NCI-H1436 treated with DMSO at 0.1 percent for 48 hours (cell line): Measurements from ENCODE around the gene CDKAL1.
"Not testable (repeated sequence)": the region's sequence is repeated elsewhere in the genome, so short reads cannot be mapped to it uniquely, and the experiment has no call there.

Source experiments
- DNase-seq: peaks from one replicate; lab custom pipeline; 2025; lab: John Stamatoyannopoulos, UW

CDKAL1 gene

DNA sequence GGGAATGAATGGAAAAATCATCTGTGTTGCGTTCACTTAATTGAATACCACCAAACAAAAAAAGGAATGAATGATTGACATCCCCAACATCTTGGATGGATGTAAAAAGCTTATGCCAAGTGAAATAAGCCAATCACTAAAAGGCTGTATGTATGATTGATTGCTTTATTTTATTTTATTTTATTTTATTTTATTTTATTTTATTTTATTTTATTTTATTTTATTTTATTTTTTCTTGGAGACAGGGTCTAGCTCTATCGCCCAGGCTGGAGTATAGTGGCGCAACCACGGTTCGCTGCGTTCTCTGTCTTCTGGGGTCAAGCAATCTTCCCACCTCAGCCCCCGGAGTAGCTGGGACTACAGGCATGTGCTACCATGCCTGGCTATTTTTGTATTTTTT lies 263.3 kb downstream of the CDKAL1 start:
- DNase-seq = no peak

GRCh38 chr6:20800229-20800628 lies 266.0 kb downstream of the CDKAL1 start:
- no peak for DNase-seq

GRCh38 chr6:20800653-20801052 lies 266.4 kb downstream of the CDKAL1 start:
- no peak for DNase-seq

- no peak for DNase-seq
These were observed 267.3 kb downstream of the CDKAL1 start for GRCh38 chr6:20801595-20801994.

- DNase-seq = no peak
These were observed 268.3 kb downstream of the CDKAL1 start for GRCh38 chr6:20802596-20802995.

DNA sequence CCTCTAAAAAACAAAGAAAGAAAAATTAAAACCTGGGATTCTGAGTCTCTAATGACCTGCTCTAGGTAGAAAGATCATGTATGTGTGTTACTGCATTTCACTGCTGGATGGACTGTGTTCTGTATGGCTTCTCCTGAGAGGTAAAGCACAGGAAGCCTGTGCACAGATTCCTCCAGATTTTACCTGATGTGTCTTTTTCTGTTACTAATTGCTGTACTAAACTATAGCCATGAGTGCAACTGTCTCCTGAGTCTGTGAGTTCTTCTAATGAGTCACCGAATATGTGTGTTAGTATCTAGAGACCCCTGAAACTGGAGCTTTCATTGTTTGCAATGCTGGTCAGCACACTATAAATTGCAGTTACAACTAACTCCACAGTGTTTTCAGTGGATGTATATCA lies 270.8 kb downstream of the CDKAL1 start:
- no peak for DNase-seq

DNA sequence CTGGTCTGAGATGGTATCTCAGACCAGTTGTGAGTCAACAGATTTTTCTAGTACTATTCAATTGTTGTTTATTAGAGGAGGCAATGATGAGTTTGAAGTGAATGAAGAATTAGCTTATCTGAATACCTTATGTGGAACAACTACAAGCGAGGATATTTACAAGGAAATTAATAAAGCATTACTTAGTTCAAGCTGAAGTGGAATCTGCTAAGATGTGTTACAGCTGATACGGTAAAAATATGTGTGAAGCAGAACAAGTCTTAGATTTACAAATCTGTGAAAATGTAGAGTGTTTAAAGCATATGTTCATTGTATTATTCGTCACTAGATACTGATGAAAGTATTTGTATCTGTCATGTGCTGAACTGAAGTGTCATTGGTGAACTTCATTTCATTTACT lies 272.4 kb downstream of the CDKAL1 start:
- no peak for DNase-seq

- DNase-seq = no peak
These were observed 274.2 kb downstream of the CDKAL1 start for GRCh38 chr6:20808439-20808838.

GRCh38 chr6:20808924-20809323 lies 274.7 kb downstream of the CDKAL1 start:
- no peak for DNase-seq

- no peak for DNase-seq
These were observed 276.5 kb downstream of the CDKAL1 start for GRCh38 chr6:20810727-20811108.

DNA sequence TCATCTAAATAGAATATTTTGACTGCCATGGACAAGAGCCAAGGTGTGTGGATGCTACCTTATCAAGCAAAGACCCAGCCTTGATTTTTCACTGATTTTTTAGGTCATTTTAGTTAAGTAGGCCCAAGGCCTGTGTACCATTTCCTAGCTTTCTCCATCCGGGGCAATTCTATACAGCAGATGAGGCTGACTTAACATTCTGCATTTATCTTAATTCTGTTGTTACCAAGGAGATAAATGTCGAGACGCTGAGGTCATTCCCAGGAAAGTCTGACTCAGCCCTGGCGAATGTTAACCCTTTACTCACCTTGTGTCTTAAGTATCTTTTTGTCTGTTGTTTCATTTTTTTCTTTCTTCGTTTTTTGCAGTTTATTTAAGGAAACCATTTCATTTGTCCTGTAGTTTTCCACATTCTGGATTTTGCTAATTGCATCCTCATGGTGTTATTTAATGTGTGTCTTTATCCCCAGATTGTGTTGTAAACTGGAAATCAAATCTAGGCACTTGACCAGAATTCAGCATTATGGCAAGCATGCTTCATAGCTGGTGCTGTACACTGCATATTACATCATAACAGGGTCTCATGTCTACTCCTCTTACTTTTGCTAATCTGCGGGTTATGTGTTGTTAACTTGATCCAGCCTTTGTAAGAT lies 277.0 kb downstream of the CDKAL1 start:
- peak; percentile 30 for DNase-seq

DNA sequence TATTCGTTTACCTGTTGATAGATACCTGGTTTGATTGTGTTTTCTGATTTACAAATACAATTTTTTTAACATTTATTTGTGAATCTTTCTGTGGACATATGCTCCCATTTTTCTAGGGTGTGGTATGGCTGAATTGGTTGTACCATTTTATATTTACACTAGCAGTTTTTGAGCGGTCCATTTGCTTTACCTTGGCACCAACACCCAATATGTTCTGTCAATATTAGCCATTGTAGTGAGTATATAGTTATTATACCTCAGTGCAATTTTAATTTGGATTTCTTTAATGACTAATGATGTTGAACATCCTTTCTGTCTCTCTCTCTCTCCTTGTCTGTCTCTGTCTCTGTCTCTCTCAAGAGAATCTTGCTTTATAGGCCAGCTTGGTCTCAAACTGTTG lies 278.5 kb downstream of the CDKAL1 start:
- DNase-seq = no peak

GRCh38 chr6:20814494-20814893 lies 280.2 kb downstream of the CDKAL1 start:
- DNase-seq = no peak

GRCh38 chr6:20816126-20816525 lies 281.9 kb downstream of the CDKAL1 start:
- DNase-seq = no peak

GRCh38 chr6:20817806-20818320 lies 283.6 kb downstream of the CDKAL1 start:
- no peak for DNase-seq

GRCh38 chr6:20819774-20820400 lies 285.6 kb downstream of the CDKAL1 start:
- DNase-seq = no peak

GRCh38 chr6:20826378-20826777 lies 292.1 kb downstream of the CDKAL1 start:
- DNase-seq = no peak

- DNase-seq = no peak
These were observed 293.5 kb downstream of the CDKAL1 start for GRCh38 chr6:20827798-20828197.

- DNase-seq = no peak
These were observed 296.3 kb downstream of the CDKAL1 start for GRCh38 chr6:20830576-20830975.

DNA sequence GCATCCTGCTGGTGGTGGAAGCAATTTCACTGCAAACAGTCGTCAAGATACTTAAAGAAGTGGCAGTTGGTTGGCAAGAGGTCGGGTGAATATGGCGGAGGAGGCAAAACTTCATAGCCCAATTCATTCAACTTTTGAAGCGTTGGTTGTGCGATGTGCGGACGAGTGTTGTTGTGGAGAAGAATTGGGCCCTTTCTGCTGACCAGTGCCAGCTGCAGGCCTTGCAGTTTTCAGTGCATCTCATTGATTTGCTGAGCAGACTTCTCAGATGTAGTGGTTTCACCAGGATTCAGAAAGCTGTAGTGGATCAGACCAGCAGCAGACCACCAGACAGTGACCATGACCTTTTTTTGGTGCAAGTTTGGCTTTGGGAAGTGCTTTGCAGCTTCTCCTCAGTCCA lies 297.0 kb downstream of the CDKAL1 start:
- DNase-seq = not testable (repeated sequence)

DNA sequence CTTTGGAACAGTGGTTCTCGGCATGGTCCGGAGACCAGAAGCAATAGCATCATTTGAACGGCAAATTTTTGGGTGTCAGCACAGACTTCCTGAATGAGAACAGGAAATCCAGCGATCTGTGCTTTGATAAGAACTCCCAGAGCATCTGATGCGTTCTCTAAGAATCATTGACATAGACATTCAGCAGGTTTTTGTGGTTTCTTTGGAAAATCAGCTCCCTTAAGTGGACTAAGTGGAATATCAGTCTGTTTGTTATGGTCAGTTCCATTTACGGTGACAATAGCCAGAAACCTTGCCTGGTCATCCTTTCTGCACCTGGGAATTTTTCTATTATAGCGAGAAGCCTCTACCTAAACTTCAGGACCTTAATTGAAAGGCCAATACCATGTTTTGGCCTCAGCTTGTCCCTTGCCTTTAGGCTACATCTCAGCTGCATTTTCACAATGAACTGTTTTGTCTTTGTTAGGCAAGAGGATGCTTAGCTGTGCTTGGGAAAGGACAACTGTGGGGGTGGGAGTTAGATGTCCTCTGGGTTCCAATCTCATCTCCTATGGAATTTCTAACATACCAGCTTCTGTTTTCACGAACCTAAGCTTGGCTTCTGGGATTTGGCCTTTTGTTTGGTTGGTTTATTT lies 299.7 kb downstream of the CDKAL1 start:
- DNase-seq = no peak

GRCh38 chr6:20835315-20836010 lies 301.2 kb downstream of the CDKAL1 start:
- no peak for DNase-seq

- no peak for DNase-seq
These were observed 302.9 kb downstream of the CDKAL1 start for GRCh38 chr6:20837189-20837588.
